Endothelial cell of umbilical vein (primary cell): ENCODE measurements around the gene NCAPG. TPM values are rescaled to one million over a fixed set of nuclear protein-coding genes. Genes with fewer than 3 reads are reported as not detected.

Experiments used
- BruUV-seq: library from RNA; stranded (reverse); fragments of 400-500 nt; replicated peaks from 2 replicates; lab custom pipeline; 2021; lab: Mats Ljungman, UMichigan
- CTCF ChIA-PET: fragments of 300-600, 350-600 bp; sonication (Branson Sonifier 250); formaldehyde crosslinking; loops from one replicate; lab custom pipeline; 2021; ENCODE audit warnings: antibody characterized with exemption, inconsistent platforms; lab: Charles Lee
- POLR2A ChIA-PET: fragments of 300-600, 350-600 bp; sonication (Branson Sonifier 250); formaldehyde crosslinking; loops from one replicate; lab custom pipeline; 2021; ENCODE audit warnings: antibody characterized with exemption, inconsistent platforms; lab: Charles Lee
- DNase-seq: peaks from one replicate; pipeline ENCODE4 v3.0.0-alpha.2; 2011; ENCODE audit warnings: low read depth, low spot score
- FAIRE-seq: peaks from 2 replicates; lab custom pipeline; 2011; peaks lifted over from hg19 to GRCh38; lab: Jason Lieb, UNC
- H2AFZ ChIP-seq: 2 replicates; pipeline ENCODE4 v1.6.0; 2012; ENCODE audit warnings: low read depth, low read length, control low read depth, inconsistent platforms
- H3K27ac ChIP-seq: 2 replicates; pipeline ENCODE4 v1.5.1; 2011; ENCODE audit warnings: low read depth, mild to moderate bottlenecking, control low read depth, low read length, moderate library complexity; ENCODE audit not compliant: insufficient read depth
- H3K27me3 ChIP-seq, 2 experiments: 2 replicates each; pipeline versions ENCODE4 v1.6.0 to v1.6.1; 2011; ENCODE audit warnings: low read length in 2 of 2, mixed read lengths in 1 of 2; ENCODE audit not compliant: control insufficient read depth in 2 of 2, insufficient read depth in 2 of 2
- H3K36me3 ChIP-seq, 2 experiments: 2 replicates in 1 of 2; 3 replicates in 1 of 2; pipeline ENCODE4 v1.5.1; 2011; ENCODE audit warnings: low read length in 2 of 2, mild to moderate bottlenecking in 1 of 2, moderate library complexity in 1 of 2; ENCODE audit not compliant: control insufficient read depth in 2 of 2, insufficient read depth in 2 of 2; ENCODE audit errors: extremely low read depth in 1 of 2
- H3K4me1 ChIP-seq: 3 replicates; pipeline ENCODE4 v1.5.1; 2011; ENCODE audit warnings: mild to moderate bottlenecking, low read length; ENCODE audit not compliant: control insufficient read depth, insufficient read depth; ENCODE audit errors: extremely low read depth
- H3K4me2 ChIP-seq: 2 replicates; pipeline ENCODE4 v1.6.1; 2011; ENCODE audit warnings: low read length, control low read depth, mixed read lengths; ENCODE audit not compliant: insufficient read depth
- H3K4me3 ChIP-seq, 3 experiments: fragments of 200-600 bp in 1 of 3; sonication (generic), shearing (Covaris generic) in 1 of 3; replicated peaks in 1 of 3; 2 replicates each; pipeline ENCODE4 v1.5.1; 2011 to 2016; ENCODE audit warnings: control low read depth in 3 of 3, low read length in 3 of 3, mild to moderate bottlenecking in 2 of 3, inconsistent platforms in 1 of 3, low read depth in 1 of 3, moderate library complexity in 1 of 3; ENCODE audit not compliant: insufficient read depth in 1 of 3
- H3K79me2 ChIP-seq: 2 replicates; pipeline ENCODE4 v1.6.0; 2012; ENCODE audit warnings: low read length, inconsistent platforms; ENCODE audit not compliant: control insufficient read depth, insufficient read depth
- H3K9ac ChIP-seq: replicated peaks from 2 replicates; pipeline ENCODE3; 2011; ENCODE audit warnings: low read length, control low read depth; ENCODE audit not compliant: insufficient read depth; ENCODE audit errors: extremely low read depth
- H3K9me1 ChIP-seq: replicated peaks from 3 replicates; pipeline ENCODE4 v1.6.0; 2011; ENCODE audit warnings: mild to moderate bottlenecking, low read length; ENCODE audit not compliant: control insufficient read depth, insufficient read depth; ENCODE audit errors: extremely low read depth
- H3K9me3 ChIP-seq: replicated peaks from 2 replicates; pipeline ENCODE4 v1.5.1; 2012; ENCODE audit warnings: low read length, inconsistent platforms; ENCODE audit not compliant: control insufficient read depth, insufficient read depth
- H4K20me1 ChIP-seq: replicated peaks from 2 replicates; pipeline ENCODE3; 2011; ENCODE audit warnings: mild to moderate bottlenecking, low read length; ENCODE audit not compliant: control insufficient read depth, insufficient read depth; ENCODE audit errors: extremely low read depth
- CTCF ChIP-seq, 2 donors: IDR thresholded peaks; 1 replicate in 1 of 2; 2 replicates in 1 of 2; pipeline ENCODE4 v1.5.1; 2011; ENCODE audit warnings: low read length in 2 of 2, mild to moderate bottlenecking in 2 of 2, moderate library complexity in 2 of 2, control low read depth in 1 of 2, inconsistent platforms in 1 of 2, low read depth in 1 of 2; ENCODE audit not compliant: insufficient read depth in 1 of 2; ENCODE audit errors: extremely low read depth in 1 of 2
- EZH2 ChIP-seq: IDR thresholded peaks from 2 replicates; pipeline ENCODE4 v1.6.1; 2012; ENCODE audit warnings: borderline replicate concordance, low read depth, mild to moderate bottlenecking, moderate library complexity, low read length, inconsistent platforms; ENCODE audit not compliant: severe bottlenecking
- FOS ChIP-seq: IDR thresholded peaks from 2 replicates; pipeline ENCODE4 v1.6.1; 2011; ENCODE audit warnings: mild to moderate bottlenecking, low read length, moderate library complexity, borderline replicate concordance; ENCODE audit not compliant: insufficient read depth
- GATA2 ChIP-seq: IDR thresholded peaks from 2 replicates; pipeline ENCODE4 v1.7.0; 2011; ENCODE audit warnings: low read depth, mild to moderate bottlenecking, moderate library complexity, mixed read lengths, low read length; ENCODE audit not compliant: insufficient read length, insufficient read depth
- JUN ChIP-seq: IDR thresholded peaks from 2 replicates; pipeline ENCODE4 v1.6.1; 2011; ENCODE audit warnings: borderline replicate concordance, low read depth; ENCODE audit not compliant: insufficient read length, insufficient read depth
- MYC ChIP-seq: IDR thresholded peaks from one replicate; pipeline ENCODE4 v1.6.1; 2011; ENCODE audit warnings: mild to moderate bottlenecking, low read depth, low read length
- POLR2A ChIP-seq: IDR thresholded peaks from 2 replicates; pipeline ENCODE4 v1.6.1; 2012; ENCODE audit warnings: low read depth, mild to moderate bottlenecking, control low read depth, low read length
- POLR2AphosphoS5 ChIP-seq: IDR thresholded peaks from 2 replicates; pipeline ENCODE4 v1.6.1; 2012; ENCODE audit warnings: low read depth, mild to moderate bottlenecking, control low read depth, low read length, moderate library complexity; ENCODE audit not compliant: insufficient read depth
- dilution Hi-C: fragments of 300-500 bp; cut with MboI; formaldehyde crosslinking; loops from one replicate; pipeline ENCODE4 v1.15.0; 2019; ENCODE audit warnings: low sequenced_read_pairs; ENCODE audit not compliant: extremely low pct_ligation_motif_present
- intact Hi-C: fragments of 100-400 bp; cut with micrococcal nuclease; formaldehyde crosslinking; loops from one replicate; pipeline ENCODE4 v1.10.0; 2022
- polyA plus RNA-seq, 4 experiments: library from polyadenylated mRNA; depleted of rRNA in 3 of 4; stranded (reverse) in 3 of 4; unstranded in 1 of 4; fragments of >200 nt; gene quantifications; 2 replicates each; pipeline versions ENCODE4 v1.2.1 to v1.2.3, GENCODE V29; 2011 to 2012; ENCODE audit warnings: missing spikeins in 1 of 4
- total RNA-seq: library from RNA; stranded (reverse); gene quantifications from 2 replicates; pipeline ENCODE4 v1.2.3, GENCODE V29; 2021
- TF ChIP-seq, protein P1 (sequence below): IDR thresholded peaks from 2 replicates; pipeline ENCODE4 v1.6.1; 2011; ENCODE audit not compliant: insufficient read depth, insufficient read length

Gene NCAPG
- total and polyA plus RNA-seq, 2 donors (not counting 3 experiments of a cell fraction or from before 2014, with no cell fraction given): 11.6 to 66.4 TPM

- Histone ChIP-seq H3K79me2 (no peaks in the 10 kb centered on the region), H3K27ac (no peak overlapping the region), H3K9ac (no peak overlapping the region), H4K20me1 (no peaks in the 10 kb centered on the region), H3K9me3 (no peaks in the 10 kb centered on the region), H3K4me3 (no peak overlapping the region), H3K36me3 (no peaks in the 10 kb centered on the region), H3K4me1 (no peaks in the 10 kb centered on the region), H3K4me2 (no peak overlapping the region), H2AFZ (no peak overlapping the region), H3K9me1 (no peaks in the 10 kb centered on the region), H3K27me3 (no peaks in the 10 kb centered on the region)
- intact Hi-C loops (no loop called here), dilution Hi-C loops (no loop called here)
- TF ChIP-seq POLR2AphosphoS5: no peak
- TF ChIP-seq CTCF (IDR thresholded peaks at IDR 0.05; ENCODE audit: extremely low read depth in 1 of 2, insufficient read depth in 1 of 2, low read depth in 1 of 2, low read length in 2 of 2): no peak
- no peak for TF ChIP-seq JUN
- TF ChIP-seq GATA2: no peak
- TF ChIP-seq, protein P1, sequence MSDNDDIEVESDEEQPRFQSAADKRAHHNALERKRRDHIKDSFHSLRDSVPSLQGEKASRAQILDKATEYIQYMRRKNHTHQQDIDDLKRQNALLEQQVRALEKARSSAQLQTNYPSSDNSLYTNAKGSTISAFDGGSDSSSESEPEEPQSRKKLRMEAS: no peak
- no peak for TF ChIP-seq FOS
- no peak for TF ChIP-seq POLR2A
- no peak for TF ChIP-seq EZH2
- TF ChIP-seq MYC: no peak
- FAIRE-seq: no peak
- BruUV-seq: no TSS peak
- CTCF ChIA-PET: no interaction called here
- POLR2A ChIA-PET: no interaction called here
- no peak for DNase-seq
Observed at GRCh38 chr4:17869327-17869726, 58.5 kb downstream of the NCAPG start.
